ENCODE measurements around the gene ZC3H10.
"Not testable (repeated sequence)": the region's sequence is repeated elsewhere in the genome, so short reads cannot be mapped to it uniquely, and the experiment has no call there.

ZC3H10 gene

GRCh38 chr12:56154818-56155217 is 36.8 kb downstream of the ZC3H10 start:
- no peak for DNase-seq (ENCODE audit: low read depth)

- no peak for DNase-seq (ENCODE audit: low read depth)
Observed at GRCh38 chr12:56155256-56155845, 37.3 kb downstream of the ZC3H10 start.

GRCh38 chr12:56156464-56157200 is 38.6 kb downstream of the ZC3H10 start:
- DNase-seq (ENCODE audit: low read depth), result not testable (repeated sequence)

GRCh38 chr12:56157201-56158028 is 39.3 kb downstream of the ZC3H10 start:
- DNase-seq (ENCODE audit: low read depth), result peak; percentile 73

GRCh38 chr12:56158029-56158925 is 40.2 kb downstream of the ZC3H10 start, which contains the start of gene MYL6:
Gene MYL6, plus strand, starts transcription at chr12:56158359. Its CDS starts 43 bp downstream, at chr12:56158402.
- peak; percentile 99 for DNase-seq (ENCODE audit: low read depth)

- peak; percentile 81 for DNase-seq (ENCODE audit: low read depth)
Observed at GRCh38 chr12:56158926-56159461, 40.9 kb downstream of the ZC3H10 start.

- no peak for DNase-seq (ENCODE audit: low read depth)
Observed at GRCh38 chr12:56159482-56160192, 41.6 kb downstream of the ZC3H10 start.

GRCh38 chr12:56160193-56160763 is 42.2 kb downstream of the ZC3H10 start:
- no peak for DNase-seq (ENCODE audit: low read depth)

GRCh38 chr12:56160894-56161689 is 43.0 kb downstream of the ZC3H10 start:
- DNase-seq (ENCODE audit: low read depth), result no peak

- no peak for DNase-seq (ENCODE audit: low read depth)
Observed at GRCh38 chr12:56161690-56162351, 43.8 kb downstream of the ZC3H10 start.

- no peak for DNase-seq (ENCODE audit: low read depth)
Observed at GRCh38 chr12:56162468-56163290, 44.6 kb downstream of the ZC3H10 start.

- no peak for DNase-seq (ENCODE audit: low read depth)
Observed at GRCh38 chr12:56163533-56164344, 45.7 kb downstream of the ZC3H10 start.

GRCh38 chr12:56164345-56164729 is 46.3 kb downstream of the ZC3H10 start:
- DNase-seq (ENCODE audit: low read depth), result no peak

- DNase-seq (ENCODE audit: low read depth), result no peak
Observed at GRCh38 chr12:56165369-56165768, 47.3 kb downstream of the ZC3H10 start.

- DNase-seq (ENCODE audit: low read depth), result no peak
Observed at GRCh38 chr12:56169229-56169759, 51.2 kb downstream of the ZC3H10 start.

- DNase-seq (ENCODE audit: low read depth), result no peak
Observed at GRCh38 chr12:56172839-56173238, 54.8 kb downstream of the ZC3H10 start.

Data from fibroblast of the conjunctiva (primary cell).